HG02763 (cell line): ENCODE measurements around the gene SKI.
"Not testable (repeated sequence)": the region's sequence is repeated elsewhere in the genome, so short reads cannot be mapped to it uniquely, and the experiment has no call there.

Experiments used
- ATAC-seq: cut with Tn5 transposase; IDR thresholded peaks from one replicate; pipeline ENCODE4 v1.9.1; 2021; ENCODE audit warnings: mild to moderate bottlenecking, moderate library complexity; ENCODE audit not compliant: unreplicated experiment

Gene SKI

DNA sequence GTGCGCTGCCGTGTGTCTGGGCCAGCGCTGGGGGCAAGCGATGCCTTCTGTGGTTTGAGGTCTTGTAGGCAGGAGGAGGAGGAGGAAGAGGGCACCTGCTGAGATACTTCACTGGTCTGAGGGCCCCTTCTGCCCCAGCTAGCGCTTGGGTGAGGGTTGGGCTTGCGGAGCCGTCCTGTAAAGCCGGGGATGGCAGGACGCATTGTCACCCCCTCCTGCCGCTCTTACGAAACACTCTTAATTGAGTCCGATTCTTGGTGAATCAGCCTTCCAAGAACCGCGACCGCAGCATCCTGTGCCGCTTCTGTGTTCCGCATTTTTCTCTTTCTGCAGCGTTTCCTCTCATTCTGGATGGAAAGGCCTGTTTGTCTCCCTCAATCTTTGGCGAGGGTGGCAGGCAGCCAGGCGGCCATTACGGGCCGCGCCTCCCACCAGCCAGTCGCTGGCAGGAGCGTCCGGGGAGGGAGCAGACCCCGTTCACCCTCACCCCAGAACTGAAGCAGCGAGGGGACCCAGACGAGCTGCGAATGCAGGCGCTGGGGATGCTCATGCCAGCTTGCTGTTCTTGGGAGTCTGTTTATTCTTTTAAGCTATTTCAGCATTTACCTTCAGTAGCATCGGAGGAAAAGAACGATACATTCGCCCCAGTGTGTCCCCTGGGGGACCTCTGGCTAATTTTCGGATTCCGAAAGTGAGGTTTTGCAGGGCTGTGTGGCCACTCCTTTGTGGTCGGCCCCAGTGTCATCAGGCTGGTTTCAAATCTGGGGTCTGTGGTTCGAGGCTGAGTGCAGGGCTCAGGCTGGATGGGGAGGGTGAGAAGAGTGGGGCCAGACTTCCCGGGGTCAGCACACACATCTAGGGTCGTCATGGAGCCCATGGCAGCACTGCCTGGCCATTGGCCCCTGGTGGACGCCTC is 62.7 kb downstream of the SKI start:
- peak; percentile 48 for ATAC-seq

DNA sequence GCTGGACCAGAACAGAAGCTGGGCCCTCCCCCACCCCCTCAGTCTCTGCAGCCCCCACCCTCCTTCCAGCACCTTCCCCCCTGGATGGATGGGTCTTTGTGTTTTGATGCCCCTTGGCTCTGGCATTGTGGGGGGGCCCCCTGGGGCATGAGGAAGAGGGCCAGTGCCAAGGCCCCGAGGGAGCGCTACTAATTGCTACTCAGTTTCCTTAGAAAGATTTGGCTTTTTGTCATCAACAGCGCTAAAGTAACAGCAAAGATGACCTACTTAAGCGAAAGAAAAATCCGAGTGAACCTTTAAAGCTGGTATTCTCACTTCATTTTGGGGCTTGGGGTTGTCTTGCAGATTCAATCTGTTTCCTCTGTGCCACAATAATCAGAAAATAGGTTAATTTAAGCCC is 63.5 kb downstream of the SKI start:
- ATAC-seq: no peak

DNA sequence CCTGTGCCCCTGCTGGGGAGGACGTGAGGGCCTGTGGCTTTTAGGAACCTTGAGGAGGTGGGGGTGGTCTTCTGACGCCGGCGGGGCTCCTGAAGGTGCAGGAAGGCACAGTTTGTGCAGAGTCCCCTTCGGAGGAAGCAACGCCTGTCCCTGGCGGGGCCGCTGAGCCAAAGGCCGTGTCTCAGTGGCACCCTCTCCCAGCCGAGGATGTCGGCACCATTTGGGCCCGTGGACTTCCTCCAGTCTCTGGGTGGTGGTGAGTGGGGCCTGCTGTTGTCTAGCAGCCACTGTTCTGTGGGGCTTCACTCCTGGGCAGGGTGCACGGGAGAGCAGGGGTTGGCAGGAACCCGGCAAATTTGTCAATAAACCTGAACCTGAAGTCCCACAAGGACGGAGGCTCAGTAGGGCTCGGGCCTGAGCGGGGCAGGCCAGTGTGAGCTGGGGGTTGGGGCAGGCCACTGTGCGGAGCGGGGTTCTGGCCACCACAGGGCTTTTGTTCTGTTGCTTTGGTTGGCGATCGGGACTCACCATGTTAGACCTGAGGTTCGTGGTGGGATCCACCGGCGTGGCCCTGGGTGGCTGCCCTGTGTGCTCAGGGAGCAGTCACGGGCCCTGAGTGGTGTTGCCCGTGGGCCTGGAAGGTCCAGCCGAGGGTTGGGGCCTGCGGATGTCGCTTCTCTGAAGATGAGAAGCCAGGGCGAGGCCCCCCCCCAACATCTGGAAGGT is 64.8 kb downstream of the SKI start:
- ATAC-seq: no peak

DNA sequence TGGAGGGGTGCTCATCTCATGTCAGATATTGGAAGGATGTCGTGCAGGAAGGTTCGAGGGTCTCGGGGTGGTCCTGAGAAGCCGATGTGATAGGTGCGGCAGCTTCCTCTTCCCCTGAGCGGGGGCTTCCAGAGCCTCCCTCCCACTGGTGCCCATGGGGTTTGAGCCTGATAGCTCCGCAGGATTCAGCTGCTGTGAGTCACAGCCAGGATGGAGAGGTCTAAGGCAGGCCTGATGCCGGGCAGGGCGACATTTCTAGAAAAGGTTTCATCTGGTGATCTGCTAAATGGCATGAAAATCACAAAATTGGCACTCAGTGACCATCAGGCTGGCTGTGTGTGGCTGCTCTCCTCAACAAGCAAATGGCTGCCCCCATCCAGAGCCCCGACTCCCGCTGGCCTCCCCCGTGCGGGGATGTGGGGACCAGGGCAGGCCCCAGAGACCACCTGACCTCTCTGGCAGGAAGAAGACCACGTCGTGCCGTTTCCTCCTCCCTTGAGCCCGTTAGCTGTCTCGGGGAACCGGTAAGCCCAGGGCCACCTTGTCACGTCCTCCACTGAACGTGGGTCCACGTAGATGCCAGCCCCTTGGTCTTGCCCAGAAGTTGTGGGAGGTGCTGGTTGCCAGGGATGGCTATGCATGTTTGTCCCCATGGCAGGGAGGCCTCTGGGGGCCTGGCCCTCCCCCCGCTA is 66.1 kb downstream of the SKI start:
- no peak for ATAC-seq

DNA sequence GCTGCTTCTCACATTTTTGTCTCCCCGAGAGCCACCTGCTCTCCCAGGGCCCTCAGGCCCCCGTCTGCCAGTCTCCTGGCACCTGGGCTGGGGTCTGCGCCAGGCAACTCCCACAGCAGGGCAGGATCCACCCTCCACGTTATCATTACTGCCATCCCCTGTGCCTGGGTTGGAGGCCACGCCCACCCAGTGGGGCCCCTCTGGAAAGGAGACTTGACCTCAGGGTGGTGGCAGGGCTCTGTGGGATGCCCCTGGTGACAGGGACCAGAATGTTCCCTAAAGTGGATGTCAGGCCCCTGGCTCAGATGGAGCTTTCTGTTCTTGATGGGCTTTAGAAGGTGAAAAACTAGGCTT is 66.6 kb downstream of the SKI start:
- ATAC-seq: no peak

DNA sequence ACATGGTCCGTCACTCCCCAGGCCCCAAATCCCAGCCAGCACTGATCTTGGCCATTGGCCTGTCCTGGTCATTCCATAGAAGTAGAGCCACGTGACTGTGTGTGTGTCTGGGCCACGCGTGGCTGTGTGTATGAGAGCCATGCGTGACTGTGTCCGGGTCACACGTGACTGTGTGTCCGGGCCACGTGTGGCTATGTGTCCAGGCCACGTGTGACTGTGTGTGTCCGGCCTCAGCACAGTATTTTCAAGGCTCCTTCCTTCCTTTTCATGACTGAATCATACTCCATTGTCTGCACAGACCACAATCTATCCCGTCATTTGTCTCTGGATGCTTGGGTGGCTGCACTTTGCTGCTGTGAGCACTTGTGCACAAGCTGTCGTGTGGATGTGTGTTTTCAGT is 67.4 kb downstream of the SKI start:
- ATAC-seq: no peak

DNA sequence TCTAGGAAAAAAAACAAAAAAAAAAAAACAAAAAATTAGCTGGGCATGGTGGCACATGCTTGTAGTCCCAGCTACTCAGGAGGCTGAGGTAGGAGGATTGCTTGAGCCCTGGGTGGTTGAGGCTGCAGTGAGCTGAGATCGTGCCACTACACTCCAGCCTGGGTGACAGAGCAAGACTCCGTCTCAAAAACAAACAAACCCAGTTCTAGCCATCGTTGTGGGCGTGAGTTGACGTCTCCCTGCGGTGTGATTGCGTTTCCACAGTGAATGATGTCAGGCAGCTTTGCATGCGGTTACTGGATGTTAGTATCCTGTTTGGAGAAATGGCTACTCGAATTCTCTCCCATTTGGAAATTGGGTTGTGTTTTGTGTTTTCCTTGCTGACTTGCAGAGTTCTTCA is 68.1 kb downstream of the SKI start:
- not testable (repeated sequence) for ATAC-seq

DNA sequence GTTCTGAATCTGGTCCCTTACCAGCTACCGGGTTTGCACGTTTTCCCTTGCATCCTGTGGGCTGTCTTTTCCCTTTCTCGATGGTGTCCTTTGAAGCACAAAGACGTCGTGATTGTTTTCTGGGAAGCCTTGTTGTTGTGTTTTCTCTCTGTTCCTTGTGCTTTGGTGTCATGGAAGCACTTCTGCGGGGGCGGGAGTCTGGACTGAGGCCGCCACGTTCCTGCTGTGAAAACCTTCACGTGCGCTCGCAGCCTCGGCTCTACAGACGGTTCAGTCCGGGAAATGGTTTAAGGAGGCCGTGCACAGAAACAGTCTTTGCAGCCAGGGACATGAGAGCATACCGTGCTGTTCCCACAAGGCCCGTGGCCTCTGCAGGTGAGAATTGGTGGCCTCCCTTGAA is 68.5 kb downstream of the SKI start:
- ATAC-seq: no peak

DNA sequence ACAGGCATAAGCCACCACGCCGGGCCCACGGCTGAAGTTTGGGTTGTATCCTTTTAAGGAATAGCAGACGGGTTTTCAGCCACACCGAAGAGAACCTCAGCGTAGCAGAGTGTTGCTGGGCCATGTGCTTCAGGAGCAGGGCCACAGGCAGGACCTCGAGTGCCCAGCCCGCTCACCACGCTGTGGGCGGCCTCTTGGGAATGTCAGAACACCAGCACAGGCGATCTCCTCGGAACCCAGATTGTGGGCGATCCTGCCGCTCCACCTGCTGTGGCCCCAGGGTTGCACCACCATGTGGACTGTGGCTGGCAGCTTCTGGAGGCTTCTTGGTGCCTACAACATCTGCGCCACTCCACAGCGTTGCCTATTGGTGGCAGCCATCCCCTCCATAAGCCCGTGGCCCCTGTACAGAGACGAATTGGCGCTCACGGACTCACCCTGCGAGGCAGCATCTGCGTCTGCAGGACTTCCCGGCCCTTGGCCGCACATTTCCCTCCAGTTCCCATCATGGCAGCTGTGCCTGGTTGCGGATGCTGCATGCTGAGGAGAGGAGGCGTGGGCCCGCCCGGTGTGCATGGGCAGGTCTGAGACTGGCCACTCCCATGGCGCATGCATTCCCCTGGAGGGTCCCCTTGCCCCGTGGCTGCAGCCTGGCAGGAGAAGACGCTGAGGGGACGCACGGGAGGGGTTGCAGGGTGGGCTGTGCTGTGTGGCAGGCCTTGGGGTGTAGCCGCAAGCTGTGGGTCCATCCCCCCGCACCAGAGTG is 69.3 kb downstream of the SKI start:
- ATAC-seq: no peak

DNA sequence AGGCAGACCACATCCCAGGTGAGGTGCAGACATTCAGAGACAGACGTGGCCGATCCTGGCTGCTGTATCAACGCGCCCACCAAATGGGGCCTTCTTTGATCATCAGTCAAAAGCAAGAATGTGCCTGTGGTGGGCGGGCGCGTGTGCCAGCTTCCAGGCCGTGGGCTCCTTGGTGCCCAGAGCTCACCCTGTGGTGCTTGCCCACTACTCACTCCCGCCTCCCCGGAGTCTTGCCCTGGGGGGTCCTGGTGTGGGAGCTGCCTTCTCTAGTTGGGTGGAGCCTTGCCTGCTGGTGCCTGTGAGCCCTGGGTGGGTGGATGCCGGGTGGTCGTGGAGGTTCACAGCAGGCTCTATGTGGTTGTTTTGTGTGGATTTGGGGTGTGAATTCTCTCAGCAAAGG is 70.6 kb downstream of the SKI start:
- ATAC-seq: no peak

DNA sequence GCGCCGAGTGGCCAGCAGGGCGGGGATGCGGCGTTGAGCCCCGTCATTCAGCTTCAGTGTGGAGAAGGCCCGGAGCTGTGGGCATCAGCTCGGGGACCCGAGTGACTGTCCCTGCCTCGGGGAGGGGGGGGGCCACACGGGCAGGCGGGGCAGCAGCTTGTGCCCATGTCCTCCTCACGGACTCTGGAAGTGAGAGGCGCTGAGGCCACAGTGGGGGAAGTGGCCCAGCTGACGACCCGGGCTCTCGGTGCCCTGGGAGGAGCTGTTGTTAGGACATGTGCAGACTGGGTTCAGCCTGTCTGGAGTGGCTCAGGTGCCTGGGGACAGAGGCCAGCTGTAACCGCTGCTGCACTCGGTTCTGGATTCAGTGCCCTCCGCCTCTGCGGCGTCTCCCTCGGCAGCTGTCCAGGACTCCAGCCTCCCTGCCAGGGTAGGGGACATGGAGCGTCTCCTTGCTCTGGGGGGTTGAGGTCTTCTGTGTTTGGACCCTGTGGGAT is 71.1 kb downstream of the SKI start:
- ATAC-seq: no peak

DNA sequence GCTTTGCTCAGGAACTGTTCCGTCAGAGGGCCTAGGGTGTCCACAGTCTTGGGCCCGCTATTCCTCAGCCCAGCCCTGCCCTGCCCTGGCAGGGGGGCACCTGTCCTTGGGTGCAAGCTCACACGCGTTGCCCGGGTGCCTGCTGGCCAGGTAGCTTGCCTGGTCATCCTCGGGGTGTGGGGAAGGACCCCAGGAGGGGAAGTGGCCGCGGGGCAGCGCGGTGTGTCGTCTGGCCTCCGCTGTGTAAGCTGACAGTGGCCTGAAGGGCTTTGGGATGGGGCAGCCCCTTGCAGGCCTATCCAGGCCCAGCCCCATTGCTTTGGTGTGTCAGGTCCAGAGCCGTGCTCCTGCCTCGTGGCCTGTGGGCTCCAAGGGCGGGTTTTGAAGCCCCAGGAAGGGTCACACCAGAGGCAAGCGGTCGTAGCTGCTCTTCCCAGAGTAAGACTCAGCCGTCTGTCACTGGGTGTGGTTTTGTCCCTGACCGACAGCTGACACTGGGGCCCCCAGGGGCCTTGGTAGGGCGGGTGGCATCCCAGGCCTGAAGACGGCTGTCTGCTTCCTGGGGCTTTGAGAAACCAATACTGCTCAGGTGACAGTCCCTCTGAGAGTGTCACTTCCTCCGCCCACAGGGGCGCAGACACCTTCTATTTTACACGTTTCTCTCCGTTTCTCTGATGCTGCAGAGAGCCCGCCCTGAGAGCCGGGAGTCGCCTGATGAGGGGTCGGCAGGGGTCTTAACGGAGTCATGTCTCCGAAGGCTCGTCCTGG is 72.1 kb downstream of the SKI start:
- ATAC-seq: peak; percentile 79

DNA sequence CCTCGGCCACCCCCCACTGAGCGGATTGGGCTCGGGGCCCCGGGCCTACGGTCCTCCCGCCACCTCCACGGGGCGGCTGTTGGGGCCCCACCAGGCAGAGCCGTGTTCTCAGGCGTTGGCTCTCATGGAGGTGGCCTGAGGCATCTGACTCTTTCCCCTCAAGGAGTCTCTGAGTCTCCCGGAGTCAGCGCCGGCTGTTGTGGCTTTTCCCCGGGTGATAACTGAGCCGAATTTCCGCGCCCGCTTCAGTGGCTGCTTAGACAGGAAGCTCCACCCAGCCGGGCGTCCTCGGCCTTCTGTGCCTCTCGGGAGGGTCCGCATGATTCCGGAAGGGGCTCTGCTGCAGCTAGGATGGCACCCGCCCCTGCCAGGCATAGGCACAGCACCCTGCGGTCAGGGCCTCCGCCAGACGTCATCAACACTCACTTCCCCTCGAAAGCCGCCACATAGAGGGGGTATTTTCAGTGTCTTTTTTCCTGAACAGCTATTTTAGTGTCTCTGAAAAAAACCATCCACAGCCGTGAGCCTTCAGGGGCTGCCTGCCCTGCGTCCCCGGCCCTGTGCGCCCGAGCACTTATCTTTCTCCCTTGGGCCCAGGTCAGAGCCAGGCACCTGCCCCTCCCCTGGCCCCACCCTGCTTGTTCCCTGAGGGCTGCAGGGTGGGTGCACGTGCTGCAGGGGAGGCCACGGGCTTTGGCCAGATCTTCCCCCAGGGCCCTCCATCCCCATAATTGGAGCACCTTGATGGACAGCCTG is 72.9 kb downstream of the SKI start:
- peak; percentile 37 for ATAC-seq

DNA sequence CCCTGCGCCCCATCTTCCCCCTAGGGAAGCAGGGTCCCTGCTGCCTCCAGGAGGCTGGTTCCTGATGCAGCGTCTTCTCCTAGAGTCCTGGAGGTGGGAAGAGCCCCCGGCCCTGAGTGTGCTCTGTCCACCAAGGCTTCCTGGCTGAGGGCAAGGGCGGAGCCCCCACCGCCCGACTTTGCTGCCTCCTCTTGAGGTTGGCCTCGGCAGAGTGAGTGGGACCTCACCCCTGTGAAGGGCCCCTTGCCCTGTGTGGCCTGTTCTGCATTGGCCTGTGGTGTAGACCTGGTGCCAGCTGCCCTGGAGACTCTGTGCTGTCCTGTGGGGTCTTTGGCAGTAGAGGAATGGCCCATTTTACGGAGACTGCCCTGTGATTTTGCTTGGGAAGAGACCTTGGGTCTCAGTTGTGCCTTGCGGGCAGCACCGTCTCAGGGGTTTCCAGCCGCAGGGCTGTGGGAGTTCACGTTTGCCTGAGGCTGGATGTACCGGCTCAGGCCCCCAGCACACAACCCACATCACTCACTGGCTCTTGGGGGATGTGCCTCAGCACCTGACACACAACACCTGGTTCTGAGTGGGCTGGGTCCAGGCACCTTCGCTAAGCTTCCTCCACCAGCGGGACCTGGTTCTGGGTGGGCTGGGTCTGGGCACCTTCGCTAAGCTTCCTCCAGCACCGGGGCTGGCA is 73.6 kb downstream of the SKI start:
- ATAC-seq: no peak

DNA sequence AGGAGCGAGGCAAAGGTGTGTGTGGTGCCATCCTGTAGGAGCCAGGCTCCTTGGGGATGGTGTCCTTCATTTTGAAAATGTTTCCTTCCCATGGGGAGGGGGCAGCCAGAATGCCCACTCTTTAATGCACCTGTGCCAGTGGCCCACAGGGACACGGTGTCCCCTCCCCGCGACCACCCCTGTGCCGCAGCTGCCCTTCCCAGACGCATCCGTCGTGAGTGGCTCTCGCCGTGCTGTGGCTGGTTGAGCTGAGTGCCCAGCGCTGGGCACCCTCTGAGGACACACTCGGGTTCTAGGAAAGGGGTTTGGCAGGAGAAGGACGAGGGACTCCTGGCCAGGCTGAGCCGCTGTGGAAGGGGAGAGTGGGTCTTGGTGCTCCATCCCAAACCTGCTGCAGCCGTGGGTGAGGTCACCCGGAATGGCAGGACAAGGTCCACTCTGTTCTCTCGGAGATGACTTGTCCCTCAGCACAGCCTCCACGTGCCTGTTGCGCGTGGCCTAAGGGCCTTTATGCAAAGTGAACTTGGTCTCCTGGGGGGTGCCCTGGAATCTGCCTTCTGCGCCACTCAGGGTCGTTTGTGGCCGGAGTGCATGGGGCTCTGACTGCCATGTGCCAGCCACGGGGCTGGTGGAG is 74.3 kb downstream of the SKI start:
- no peak for ATAC-seq

DNA sequence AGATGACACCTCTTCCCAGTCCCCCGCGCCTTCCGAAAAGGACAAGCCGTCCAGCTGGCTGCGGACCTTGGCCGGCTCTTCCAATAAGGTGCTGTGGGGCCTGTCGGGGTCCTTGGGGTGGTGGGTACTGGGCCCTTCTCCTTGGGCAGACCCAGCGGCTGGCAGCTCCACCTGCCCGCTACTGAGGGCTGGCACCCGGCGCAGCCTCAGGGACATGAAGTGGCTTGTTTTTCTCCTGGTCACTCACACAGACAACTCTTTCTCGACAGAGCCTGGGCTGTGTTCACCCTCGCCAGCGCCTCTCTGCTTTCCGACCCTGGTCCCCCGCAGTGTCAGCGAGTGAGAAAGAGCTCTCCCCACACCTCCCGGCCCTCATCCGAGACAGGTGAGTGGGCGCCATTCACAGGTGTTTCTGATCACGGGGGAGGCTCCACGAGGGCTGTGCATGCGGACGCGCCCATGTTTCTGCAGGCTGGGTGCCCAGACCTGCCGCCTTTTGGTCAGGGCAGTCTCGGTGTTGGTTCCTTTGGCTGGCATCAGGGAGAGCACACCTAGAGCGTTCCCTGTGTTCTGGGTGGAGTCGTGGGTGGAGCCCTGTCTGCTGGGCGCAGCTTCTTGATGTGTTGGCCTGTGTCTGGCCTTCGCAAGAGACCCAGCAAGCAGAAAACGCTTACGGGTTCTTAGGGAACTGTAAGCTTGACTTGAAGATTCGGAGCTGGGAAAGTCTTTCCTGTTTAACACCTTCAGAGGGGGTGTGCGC is 75.1 kb downstream of the SKI start:
- ATAC-seq: no peak

DNA sequence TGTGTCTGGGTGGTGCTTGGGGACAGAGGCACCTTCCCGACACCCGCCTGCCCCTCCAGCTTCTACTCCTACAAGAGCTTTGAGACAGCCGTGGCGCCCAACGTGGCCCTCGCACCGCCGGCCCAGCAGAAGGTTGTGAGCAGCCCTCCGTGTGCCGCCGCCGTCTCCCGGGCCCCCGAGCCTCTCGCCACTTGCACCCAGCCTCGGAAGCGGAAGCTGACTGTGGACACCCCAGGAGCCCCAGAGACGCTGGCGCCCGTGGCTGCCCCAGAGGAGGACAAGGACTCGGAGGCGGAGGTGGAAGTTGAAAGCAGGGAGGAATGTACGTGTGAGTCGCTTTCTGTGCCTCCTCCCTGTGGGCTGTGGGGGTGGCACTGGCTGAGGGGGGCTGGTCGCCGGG is 75.7 kb downstream of the SKI start:
- ATAC-seq: no peak

DNA sequence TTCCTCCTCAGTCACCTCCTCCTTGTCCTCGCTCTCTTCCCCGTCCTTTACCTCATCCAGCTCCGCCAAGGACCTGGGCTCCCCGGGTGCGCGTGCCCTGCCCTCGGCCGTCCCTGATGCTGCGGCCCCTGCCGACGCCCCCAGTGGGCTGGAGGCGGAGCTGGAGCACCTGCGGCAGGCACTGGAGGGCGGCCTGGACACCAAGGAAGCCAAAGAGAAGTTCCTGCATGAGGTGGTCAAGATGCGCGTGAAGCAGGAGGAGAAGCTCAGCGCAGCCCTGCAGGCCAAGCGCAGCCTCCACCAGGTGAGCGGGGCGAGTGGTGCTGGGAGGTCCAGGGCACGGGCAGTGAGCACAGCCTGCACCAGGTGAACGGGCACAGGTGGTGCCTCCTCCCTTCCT is 76.2 kb downstream of the SKI start:
- ATAC-seq: no peak
